Islet precursor cell (in vitro differentiated cells): Measurements from ENCODE around the gene PTPRD.

Experiments
- DNase-seq: peaks from one replicate; pipeline ENCODE4 v3.0.0-alpha.2; 2018

The PTPRD gene

DNA sequence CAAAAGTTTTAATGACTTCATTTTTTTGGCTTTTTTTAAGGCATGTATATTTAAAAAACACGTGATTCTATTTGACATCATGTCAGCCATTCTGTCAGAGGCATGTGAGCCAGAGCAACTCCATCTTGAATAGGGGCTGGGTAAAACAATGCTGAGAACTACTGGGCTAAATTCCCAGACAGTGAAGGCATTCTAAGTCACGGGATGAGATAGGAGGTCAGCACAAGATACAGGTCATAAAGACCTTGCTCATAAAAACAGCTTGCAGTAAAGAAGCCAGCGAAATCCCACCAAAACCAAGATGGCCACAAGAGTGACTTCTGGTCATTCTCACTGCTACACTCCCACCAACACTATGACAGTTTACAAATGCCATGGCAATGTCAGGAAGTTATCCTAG is 1812.6 kb downstream of the PTPRD start:
- DNase-seq: peak; percentile 79

DNA sequence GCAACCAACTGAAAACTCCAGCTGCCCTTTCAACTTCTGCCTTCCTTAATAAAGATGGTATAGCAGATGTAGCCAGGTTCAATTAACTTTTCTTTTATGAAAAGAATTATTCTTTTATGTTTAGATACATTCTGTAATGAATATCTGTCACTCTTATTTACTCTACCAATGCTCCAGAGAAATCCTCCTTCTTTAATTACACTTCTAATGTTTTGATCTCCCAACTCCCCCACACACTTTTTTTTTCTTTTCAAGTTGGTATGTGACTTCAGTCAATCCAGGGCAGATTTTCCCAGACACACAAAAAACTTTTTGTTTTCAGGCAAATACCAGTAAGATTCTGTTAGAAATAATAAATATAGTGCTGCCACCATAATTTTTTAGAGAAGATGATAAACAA is 1813.2 kb downstream of the PTPRD start:
- DNase-seq: no peak

DNA sequence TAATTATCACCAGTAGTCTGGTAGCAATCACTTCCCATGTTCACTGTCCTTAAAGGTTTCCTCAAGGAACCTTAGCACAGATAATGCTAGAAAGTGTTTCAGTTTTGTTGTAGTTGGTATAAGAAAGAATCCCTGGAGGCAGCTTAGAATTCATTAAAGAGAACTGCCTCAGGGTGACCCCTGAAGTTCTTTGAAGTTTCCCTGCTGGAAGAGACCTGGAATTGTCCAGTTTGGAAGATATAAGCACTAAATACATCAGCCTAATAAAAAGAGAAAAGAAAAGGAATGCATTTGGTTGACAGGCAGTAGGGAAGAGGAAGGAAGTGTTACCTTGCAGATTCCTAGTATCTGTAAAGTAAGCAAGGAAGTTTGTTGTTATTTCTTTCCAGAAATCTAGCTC is 1813.6 kb downstream of the PTPRD start:
- DNase-seq: peak; percentile 56

DNA sequence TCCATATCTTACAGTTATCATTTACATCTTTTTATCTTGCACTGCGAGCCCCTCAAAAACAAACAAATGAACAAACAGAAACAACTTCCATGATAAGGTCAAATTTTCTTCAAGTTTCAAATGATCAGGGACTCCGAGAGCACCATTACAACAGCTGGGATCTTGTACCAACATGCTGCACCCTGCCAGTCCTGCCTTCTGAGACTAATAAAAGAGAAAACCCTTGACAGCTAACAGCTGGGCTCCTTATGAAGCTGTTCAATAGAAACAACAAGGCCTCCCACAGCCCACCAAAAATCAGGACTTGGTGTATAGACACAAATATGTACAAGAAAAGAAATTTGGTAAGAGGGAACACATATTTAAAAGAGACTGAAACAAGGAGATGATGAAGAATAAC is 1828.0 kb downstream of the PTPRD start:
- no peak for DNase-seq

DNA sequence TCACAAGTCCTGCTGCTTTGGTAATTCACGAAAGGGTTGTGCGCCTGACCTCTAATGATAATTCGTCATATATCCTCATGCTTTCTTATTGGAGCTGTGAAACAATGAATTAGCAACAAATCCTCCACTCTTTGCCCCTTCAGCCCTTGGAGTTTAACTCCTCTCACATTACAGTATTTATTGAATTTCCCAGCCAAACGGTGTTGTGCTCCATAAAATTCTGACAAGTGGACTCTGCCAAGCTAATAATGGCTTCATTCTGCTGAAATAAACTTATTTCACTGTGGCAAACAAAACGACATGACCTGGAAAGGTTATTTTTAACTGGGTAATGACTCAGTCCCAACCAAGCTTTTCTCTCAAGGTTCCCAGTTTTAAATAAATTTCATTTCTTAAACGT is 1828.9 kb downstream of the PTPRD start:
- DNase-seq: no peak

DNA sequence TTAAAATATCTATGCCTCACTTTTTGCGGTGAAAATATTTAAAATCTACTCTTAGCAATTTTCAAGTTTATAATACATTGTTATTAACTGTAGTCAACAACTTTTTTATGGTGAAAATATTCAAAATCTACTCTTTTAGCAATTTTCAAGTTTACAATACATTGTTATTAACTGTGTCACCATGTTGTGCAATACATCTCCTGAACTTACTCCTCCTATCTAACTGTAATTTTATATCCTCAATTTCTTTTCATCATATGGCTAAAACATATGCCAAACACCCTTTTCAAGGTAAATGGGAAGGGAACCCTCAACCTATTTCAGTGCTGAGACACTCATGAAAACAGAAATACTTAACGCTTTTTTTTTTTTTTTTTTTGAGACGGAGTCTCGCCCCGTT is 1830.6 kb downstream of the PTPRD start:
- no peak for DNase-seq

DNA sequence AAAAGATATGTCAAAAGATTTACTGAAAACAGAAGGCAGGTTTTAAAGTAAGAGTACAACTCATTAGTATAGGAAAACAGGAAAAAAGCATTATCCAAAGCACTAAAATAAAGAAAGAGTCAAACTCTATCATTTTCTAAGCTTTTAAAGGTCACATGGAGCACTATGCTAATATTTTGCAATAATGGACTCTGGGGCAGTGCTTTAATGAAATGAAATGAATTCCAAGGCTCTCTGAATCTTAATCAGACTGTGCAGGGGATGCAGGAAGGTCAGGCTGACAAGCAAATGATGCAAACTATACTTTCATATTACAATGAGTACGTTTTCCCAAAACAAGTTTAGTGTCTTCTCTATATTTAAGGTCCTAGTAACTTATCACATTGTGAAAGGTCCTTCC is 1831.3 kb downstream of the PTPRD start:
- no peak for DNase-seq

DNA sequence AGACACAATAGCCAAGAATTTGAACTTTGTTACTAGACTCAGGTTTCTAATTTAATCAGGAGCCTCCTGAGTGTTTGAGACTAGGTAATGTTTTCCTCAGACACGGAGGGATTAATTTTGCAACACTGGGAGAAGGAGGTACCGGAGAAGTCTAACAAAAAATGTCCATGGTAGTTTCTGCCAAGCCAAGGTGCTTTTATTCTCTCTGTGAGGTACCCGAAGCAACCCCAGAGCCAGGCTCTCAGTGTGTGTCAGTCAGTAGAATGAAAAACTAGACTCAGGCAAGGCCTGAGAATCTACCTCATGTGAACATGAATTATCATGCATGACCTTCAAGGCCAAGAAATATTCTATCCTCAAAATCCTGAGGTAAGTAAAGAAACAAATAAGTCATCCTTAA is 1832.4 kb downstream of the PTPRD start:
- DNase-seq: no peak

DNA sequence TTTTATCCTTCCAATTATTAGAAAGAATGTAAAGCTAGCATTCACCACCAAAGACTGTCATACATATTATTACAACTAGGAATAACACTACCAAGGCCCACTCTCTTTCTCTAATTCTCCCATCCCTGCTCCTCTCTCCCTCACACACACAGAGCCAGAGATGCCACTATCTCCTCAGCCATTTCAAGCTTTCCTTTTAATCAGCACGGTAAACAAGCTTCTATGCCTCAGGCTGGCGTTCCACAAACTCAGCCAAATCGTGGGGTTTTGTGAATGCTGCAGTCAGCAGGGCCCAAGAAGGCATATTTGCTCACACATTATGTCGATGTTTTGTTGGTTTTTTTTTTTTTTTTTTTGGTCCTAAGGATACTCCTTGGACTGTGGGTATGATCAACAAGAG is 1833.3 kb downstream of the PTPRD start:
- DNase-seq: no peak

DNA sequence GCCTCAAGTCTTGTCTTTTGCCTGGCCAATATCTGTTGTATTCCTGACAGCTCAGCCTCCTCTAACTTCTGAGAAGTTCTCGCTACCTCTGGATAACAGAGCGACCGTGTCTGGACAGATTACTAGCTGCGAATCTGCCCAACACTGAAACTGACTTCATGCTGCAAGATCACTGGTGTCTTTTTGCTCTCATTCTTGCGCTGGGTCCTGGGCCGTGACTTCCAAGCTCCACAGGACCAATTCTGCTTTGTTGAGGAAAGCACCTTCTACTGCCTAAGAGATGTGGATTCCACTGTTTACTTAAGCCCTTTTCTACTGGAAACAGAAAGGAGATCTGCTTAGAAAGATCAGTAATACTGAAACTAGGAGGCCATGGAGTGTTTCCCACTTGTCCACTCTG is 1834.4 kb downstream of the PTPRD start:
- DNase-seq: no peak

DNA sequence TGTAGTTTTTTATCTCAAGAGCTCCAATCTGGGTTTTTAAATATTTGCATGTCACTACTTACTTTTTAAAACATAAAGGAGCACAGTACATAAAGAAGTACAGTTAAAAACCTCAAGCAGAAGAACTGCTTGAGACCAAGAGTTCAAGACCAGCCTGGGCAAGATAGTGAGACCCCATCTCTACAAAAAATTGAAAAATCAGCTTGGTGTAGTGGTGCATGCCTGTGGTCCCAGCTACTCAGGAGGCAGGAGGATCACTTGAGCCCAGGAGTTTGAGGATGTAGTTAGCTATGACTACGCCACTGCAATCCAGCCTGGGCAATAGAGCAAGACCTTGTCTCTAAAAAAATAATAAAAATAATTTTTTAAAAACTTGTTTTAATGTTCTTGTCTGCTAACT is 1840.5 kb downstream of the PTPRD start:
- DNase-seq: no peak

DNA sequence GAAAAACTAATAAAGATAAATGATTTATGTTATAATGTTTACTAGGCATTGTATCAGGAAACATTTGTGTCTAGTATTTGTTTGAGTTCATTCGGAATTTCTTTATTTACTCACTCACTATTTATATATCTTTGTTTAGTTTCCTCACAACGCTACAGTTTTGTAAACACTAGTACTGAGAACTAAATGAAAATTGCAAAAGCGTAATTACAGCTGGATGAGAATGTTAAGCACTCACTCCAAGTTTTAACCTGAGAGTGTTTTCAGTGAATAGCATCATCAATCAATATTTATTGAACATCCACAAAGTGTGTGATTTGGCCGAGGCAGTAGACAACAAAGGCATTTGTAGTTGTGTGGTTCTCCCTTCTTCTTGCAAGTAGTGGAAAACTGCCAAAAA is 1843.6 kb downstream of the PTPRD start:
- DNase-seq: no peak

DNA sequence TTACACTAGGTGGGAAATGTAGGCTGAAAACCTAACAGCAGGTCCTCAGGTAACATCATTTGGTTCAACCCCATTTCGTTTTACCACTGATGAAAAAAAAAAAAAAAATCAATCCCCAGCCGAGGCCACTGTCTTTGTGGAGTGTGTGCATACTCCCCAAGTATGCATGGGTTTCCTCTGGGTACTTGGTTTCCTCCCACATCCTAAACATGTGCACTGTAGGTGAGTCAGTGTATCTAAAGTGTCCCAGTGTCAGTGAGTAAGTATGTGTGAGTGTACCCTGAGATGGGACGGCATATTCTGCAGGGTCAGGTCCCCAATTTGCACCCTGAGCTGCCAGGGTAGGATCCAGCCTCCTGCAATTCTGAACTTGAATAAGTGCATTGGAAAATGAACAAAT is 1846.7 kb downstream of the PTPRD start:
- DNase-seq: no peak

DNA sequence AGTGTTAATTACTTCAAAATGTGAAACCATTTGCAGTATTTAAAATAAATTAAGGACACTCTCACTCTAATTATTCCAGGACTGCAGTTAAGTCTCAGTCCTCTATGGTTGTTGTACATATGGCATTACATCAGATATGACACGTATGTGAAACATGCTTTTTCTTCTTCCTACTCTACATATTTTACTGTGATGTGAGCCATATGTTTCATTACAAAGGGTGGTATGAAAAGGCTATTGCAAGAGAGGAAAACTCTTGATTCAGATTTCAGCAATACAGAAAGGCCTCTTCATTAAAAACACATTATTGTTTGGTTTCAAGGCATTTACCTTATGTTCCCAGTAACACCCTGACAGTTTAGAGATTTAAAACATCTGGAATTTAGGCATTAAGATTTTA is 1848.8 kb downstream of the PTPRD start:
- no peak for DNase-seq

DNA sequence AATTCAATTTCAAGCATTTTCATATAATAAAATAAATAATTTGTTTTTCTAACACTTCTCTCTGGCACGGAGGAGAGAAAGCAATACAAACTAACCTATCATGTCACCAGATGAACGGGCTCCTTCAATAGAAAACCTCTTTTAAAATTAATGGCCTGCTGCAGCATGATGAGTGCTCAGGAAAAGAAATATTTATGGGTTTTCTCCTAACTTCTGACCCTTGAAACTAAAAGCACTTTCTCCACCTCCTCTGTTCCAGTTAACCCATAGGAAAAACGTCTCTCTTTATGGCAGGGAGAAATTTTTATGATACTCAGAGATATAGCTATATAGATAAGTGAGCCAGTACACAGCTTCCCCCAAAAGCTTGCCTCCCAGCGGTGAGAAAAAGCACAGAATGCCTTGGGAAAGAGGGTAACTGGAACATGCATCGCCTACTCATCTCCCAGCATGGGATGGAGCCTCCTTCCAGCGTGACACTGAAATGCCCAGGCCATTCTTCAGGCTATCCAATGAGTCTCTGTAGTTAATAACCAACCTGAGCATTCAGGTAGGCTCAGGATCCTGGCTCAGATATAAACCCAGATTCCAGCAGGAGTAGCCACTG is 1850.2 kb downstream of the PTPRD start:
- peak; percentile 66 for DNase-seq

DNA sequence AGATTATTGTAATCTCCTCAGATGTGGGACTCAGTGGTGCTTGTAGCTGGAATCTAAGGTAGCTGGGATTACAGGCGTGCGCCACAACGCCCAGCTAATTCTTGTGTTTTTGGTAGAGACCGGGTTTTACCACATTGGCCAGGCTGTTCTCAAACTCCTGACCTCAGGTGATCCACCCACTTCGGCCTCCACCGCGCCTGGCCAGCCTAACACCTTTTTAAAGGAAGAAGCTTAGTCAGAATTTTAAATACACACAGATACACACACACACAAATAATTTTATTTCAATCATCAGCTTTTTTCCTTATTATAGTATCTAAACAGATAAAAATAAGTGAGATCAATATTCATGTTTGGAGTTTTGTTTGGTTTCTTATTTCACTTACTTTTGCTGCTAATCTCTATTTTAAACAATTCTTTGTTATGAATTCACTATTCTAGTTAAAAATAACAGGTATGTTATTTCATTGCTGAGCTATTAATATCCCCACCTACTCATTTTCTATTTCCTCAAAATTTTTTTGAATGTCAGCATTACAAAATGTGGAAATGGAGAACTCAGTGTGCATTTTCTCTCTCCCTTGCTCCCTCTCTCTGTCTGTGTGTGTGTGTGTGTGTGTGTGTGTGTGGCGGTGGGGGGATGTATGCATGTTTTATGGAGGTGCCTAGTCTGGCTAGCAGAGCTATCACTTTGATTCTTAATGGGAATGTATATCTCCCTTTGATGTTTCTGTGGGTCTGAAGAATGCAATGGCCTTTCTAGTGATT is 1852.6 kb downstream of the PTPRD start:
- DNase-seq: peak; percentile 85

DNA sequence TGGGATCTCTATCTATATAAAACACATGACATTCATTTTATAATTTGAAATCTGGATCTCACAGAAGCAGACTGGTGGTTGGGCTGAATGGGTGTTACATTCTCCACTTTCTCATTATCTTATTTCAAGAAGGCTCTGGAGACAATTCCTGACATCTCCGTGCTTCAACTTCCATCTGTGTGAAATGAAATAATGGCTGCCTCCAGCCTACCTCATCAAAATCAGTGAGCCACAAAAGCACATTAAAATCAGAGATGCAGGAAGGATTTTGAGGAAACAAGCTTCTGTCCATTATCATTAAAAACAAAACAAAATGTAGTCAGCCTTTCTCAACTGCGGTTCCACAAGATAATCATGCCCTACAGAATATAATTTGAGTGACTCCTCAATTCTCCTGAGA is 1854.9 kb downstream of the PTPRD start:
- no peak for DNase-seq

DNA sequence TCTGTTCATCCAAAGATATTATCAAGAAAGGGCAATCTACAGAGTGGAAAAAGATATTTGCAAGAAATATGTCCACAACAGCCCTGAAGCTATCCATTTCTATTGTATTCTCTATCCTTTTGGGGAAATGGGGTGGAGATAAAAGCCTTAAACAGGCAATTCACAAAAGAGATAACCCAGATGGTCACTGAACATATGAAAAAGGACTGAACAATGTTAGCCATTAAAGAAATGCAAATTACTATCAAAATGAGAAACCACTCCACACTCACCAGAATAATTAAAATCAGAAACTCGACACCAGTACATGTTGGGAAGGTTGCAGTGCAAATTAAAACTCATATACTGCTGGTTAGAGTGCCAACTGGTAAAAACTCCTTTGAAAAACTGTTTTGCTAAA is 1858.1 kb downstream of the PTPRD start:
- DNase-seq: no peak

DNA sequence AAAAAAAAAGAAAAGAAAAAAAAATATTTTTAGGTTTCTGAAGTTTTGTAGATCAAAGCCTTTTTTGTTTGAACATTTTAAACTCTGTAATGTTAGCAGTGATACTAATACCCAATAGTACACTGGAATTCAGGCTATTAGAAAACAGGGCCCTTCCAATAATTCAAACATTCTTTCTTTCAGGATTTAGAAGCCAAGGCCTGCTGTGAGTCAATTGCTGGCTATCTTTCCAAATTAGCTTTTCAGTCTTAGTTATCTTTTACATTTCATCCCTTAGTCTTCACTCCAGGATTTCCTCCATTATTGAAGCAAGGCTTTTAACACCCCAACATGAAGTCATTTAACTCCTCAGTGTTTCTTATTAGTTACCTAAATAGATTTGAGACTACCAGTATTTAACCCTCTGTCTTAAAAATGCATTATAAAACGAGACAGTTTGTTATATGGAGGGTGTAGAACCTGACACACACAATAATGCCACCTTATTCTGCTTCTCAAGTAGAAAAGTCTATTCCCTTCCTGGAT is 1861.3 kb downstream of the PTPRD start:
- DNase-seq: no peak

DNA sequence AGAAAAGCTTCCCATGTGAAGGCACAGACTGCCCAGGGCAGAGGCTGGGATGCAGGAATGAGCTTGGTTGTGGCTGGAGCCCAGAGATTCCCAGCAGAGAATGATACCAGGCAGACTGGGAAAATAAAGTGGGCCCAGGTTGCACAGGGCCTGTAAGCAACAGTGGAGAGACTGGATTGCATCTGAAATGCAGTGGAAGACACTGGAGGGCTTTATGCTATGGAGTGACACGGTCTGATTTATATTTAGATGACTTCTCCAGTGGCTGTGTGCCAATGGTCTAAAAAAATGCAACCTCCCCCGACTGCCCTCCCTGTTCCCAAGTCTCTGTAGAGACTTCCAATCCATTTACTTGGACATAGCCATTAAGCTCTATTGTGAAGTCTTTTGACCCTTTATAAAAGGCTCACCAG is 1862.2 kb downstream of the PTPRD start:
- DNase-seq: peak; percentile 81

DNA sequence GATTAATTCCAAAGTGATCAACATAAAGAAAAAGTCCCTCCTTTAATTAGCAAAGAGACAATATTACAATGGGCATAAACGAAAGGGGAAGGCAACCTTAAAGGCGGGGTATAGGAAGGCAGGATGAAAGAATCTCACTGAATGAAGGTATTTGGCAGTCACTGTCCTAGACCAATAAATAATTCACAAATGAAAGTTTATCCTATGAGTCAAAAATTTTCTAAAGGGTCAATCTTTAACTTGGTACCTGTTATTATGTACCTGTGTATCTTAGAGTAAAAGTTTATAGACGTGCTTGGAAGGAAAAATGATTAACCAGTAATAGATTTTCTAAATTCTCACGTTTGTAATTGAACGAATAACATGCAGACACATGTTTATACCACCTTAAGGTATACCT is 1867.5 kb downstream of the PTPRD start:
- DNase-seq: no peak

DNA sequence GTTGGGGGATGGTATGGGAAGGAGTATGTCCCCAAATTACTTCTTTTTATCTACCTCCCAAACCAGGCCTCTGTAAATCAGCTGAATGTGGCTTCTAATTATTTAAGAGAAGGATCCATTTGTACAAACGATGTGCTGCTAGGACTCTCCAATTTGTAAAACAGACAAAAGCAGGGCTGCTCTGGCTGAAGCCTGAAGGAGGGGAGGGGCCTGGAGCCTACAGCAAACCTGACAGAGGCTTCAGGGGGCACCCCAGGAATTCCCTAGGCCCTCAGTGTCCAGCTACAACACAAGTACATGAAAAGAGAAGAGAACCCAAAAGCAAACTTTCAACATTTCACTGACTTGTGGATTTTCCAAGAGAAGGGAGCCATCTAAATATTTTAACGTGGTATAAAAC is 1873.9 kb downstream of the PTPRD start:
- no peak for DNase-seq

DNA sequence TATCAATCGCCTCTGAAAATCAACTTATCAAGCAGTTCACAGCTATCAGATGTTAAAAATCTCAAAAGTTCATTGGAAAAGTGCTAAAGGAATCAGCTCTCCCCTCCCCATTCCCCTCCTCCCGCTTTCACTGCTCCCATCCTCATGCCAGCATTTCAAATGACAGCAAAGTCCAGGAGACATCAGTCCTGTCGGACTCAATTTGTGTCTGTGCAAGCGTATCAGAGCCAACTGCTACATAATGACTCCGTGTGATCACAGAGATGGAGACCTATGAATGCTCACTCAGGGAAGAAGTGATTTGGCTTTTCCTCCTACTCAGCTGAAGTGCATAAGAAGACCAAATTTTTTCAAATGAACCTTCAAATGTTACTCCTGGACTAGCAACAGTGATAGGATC is 1876.0 kb downstream of the PTPRD start:
- DNase-seq: no peak

DNA sequence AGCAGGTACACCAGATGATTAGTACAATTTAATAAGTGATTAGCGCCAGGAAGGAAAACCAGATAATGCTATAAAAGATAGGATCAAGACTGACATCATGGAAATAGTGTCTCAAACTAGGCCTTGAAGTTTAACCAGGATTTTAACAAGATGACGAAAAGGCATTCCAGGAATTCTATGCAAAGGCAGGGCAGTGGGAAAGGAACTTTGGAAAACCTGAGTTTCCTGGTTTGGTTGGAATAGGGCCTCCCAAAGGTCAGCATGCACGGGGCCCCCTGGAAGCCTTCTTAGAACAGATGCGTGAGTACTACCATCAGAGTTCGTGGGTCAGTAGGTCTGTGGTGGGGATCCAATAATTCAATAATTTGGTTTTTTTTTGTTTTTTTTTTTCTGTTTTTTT is 1878.0 kb downstream of the PTPRD start:
- DNase-seq: peak; percentile 91
